Upper lobe of right lung (tissue), 1 donor: ENCODE results near the gene UNC119. TPM values are rescaled to one million over a fixed set of nuclear protein-coding genes. Genes with fewer than 3 reads are reported as not detected.

Experiments used
- ATAC-seq: fragments of 200-7000 bp; cut with Tn5 transposase; one replicate; pipeline ENCODE4 v1.9.1; 2020; ENCODE audit warnings: mild to moderate bottlenecking, moderate library complexity
- DNase-seq: peaks from one replicate; pipeline ENCODE4 v3.0.0-alpha.2; 2020
- H3K27ac ChIP-seq: fragments of 200-600 bp; one replicate; pipeline ENCODE4 v1.8.0; 2022
- H3K27me3 ChIP-seq: fragments of 200-600 bp; one replicate; pipeline ENCODE4 v1.8.0; 2022; ENCODE audit warnings: mild to moderate bottlenecking
- H3K36me3 ChIP-seq: fragments of 200-600 bp; one replicate; pipeline ENCODE4 v1.8.0; 2022
- H3K4me1 ChIP-seq: fragments of 200-600 bp; one replicate; pipeline ENCODE4 v1.8.0; 2022
- H3K4me3 ChIP-seq: fragments of 200-600 bp; one replicate; pipeline ENCODE4 v1.8.0; 2022; ENCODE audit warnings: mild to moderate bottlenecking
- H3K9me3 ChIP-seq: fragments of 200-600 bp; one replicate; pipeline ENCODE4 v1.8.0; 2022
- CTCF ChIP-seq: fragments of 200-600 bp; IDR thresholded peaks from one replicate; pipeline ENCODE4 v1.8.0; 2022; ENCODE audit warnings: antibody characterized with exemption
- intact Hi-C: fragments of 100-400 bp; cut with DNase I; formaldehyde crosslinking; loops from one replicate; pipeline ENCODE4 v1.11.0; 2022
- total RNA-seq: library from RNA; stranded (reverse); fragmentation: NEBNext Ultra II Directional; extraction: Animal tissue kit (Norgen Biotek cat#: 25700); gene quantifications from one replicate; pipeline ENCODE4 v1.2.1, GENCODE V29; 2021
- donor health status: DM: no; HTN: yes; CAD: no; lungs with severe emphysema.

UNC119 gene
- total RNA-seq, 1 donor from 2014 or later: 22.7 TPM

GRCh38 chr17:28499684-28500357 lies 52.6 kb downstream of the UNC119 start:
- Histone ChIP-seq H3K27ac (no peak overlapping the region), H3K4me3 (no peak overlapping the region), H3K27me3 (no peaks in the 10 kb centered on the region), H3K4me1 (no peaks in the 10 kb centered on the region), H3K9me3 (no peaks in the 10 kb centered on the region), H3K36me3 (no peaks in the 10 kb centered on the region)
- ATAC-seq (no peak), DNase-seq (no peak)
- intact Hi-C loops: loop anchor here (5.0 kb wide), 1 partner anchor 112 kb away; the partner anchor contains the start of gene RSKR
- no peak for TF ChIP-seq CTCF

GRCh38 chr17:28499364-28499664 lies 53.1 kb downstream of the UNC119 start:
- Histone ChIP-seq H3K27ac (no peak overlapping the region), H3K27me3 (no peaks in the 10 kb centered on the region), H3K4me3 (no peak overlapping the region), H3K36me3 (no peaks in the 10 kb centered on the region), H3K4me1 (no peaks in the 10 kb centered on the region), H3K9me3 (no peaks in the 10 kb centered on the region)
- intact Hi-C loops: loop anchor here (5.0 kb wide), 1 partner anchor 113 kb away; the partner anchor contains the start of gene RSKR
- ATAC-seq (no peak), DNase-seq (no peak)
- TF ChIP-seq CTCF: no peak

- Histone ChIP-seq H3K27ac (no peak overlapping the region), H3K9me3 (no peaks in the 10 kb centered on the region), H3K36me3 (no peaks in the 10 kb centered on the region), H3K4me3 (no peak overlapping the region), H3K27me3 (no peaks in the 10 kb centered on the region), H3K4me1 (no peaks in the 10 kb centered on the region)
- no peak for DNase-seq
- intact Hi-C loops: loop anchor here (5.0 kb wide), 1 partner anchor 113 kb away; the partner anchor contains the start of gene RSKR
- TF ChIP-seq CTCF: no peak
- no peak for ATAC-seq
Measured at GRCh38 chr17:28498652-28499363, 53.6 kb downstream of the UNC119 start.

GRCh38 chr17:28497931-28498330 lies 54.5 kb downstream of the UNC119 start:
- H3K4me1 ChIP-seq: no peaks in the 10 kb centered on the region
- TF ChIP-seq CTCF: no peak
- ATAC-seq (no peak), DNase-seq (no peak)
- no peaks in the 10 kb centered on the region for H3K36me3 ChIP-seq
- no peak overlapping the region for H3K4me3 ChIP-seq
- no peak overlapping the region for H3K27ac ChIP-seq
- H3K27me3 ChIP-seq: no peaks in the 10 kb centered on the region
- no peaks in the 10 kb centered on the region for H3K9me3 ChIP-seq
- intact Hi-C loops: loop anchor here (5.0 kb wide), 1 partner anchor 114 kb away; the partner anchor contains the start of gene RSKR

Other genes starting within 250 kb of the UNC119 start
- gene TMEM97, start 233.4 kb downstream of the UNC119 start, total RNA-seq: 64.4 TPM
- 33.3 TPM for gene IFT20, start 217.2 kb downstream of the UNC119 start, total RNA-seq
- 82.7 TPM for gene TNFAIP1, start 216.9 kb downstream of the UNC119 start, total RNA-seq
- 55.3 TPM for gene POLDIP2, start 195.1 kb downstream of the UNC119 start, total RNA-seq
- gene SEBOX, start 187.4 kb downstream of the UNC119 start, total RNA-seq: not detected
- 1.3 TPM for gene VTN, start 182.3 kb downstream of the UNC119 start, total RNA-seq
- 14.4 TPM for gene SARM1, start 180.9 kb downstream of the UNC119 start, total RNA-seq
- gene SLC46A1, start 146.4 kb downstream of the UNC119 start, total RNA-seq: 17.0 TPM
- 0.87 TPM for gene SLC13A2, start 79.0 kb downstream of the UNC119 start, total RNA-seq
- gene FOXN1, start 46.3 kb downstream of the UNC119 start, total RNA-seq: 0.35 TPM
- 43.0 TPM for gene PIGS, start 18.9 kb upstream of the UNC119 start, total RNA-seq
- gene ALDOC, start 24.3 kb upstream of the UNC119 start, total RNA-seq: 10.5 TPM
- gene SPAG5, start 46.4 kb upstream of the UNC119 start, total RNA-seq: 3.2 TPM
- gene RSKR, start 61.6 kb upstream of the UNC119 start, total RNA-seq: 12.3 TPM
- 145 TPM for gene BLTP2, start 92.5 kb upstream of the UNC119 start, total RNA-seq
- gene SDF2, start 109.3 kb upstream of the UNC119 start, total RNA-seq: 52.8 TPM
- gene SUPT6H, start 109.6 kb upstream of the UNC119 start, total RNA-seq: 62.4 TPM
- 3.3 TPM for gene PROCA1, start 159.3 kb upstream of the UNC119 start, total RNA-seq
- 63.5 TPM for gene RAB34, start 165.2 kb upstream of the UNC119 start, total RNA-seq
- gene RPL23A, start 167.4 kb upstream of the UNC119 start, total RNA-seq: 1,221 TPM
- 16.2 TPM for gene TLCD1, start 173.6 kb upstream of the UNC119 start, total RNA-seq
- 8.4 TPM for gene NEK8, start 176.2 kb upstream of the UNC119 start, total RNA-seq
- 65.9 TPM for gene TRAF4, start 191.4 kb upstream of the UNC119 start, total RNA-seq